GM18870 (cell line): Measurements from ENCODE around the gene ZNF107.

ENCODE experiments used
- ATAC-seq: cut with Tn5 transposase; IDR thresholded peaks from one replicate; pipeline ENCODE4 v1.9.1; 2021; ENCODE audit warnings: moderate library complexity; ENCODE audit not compliant: unreplicated experiment

Gene ZNF107

DNA sequence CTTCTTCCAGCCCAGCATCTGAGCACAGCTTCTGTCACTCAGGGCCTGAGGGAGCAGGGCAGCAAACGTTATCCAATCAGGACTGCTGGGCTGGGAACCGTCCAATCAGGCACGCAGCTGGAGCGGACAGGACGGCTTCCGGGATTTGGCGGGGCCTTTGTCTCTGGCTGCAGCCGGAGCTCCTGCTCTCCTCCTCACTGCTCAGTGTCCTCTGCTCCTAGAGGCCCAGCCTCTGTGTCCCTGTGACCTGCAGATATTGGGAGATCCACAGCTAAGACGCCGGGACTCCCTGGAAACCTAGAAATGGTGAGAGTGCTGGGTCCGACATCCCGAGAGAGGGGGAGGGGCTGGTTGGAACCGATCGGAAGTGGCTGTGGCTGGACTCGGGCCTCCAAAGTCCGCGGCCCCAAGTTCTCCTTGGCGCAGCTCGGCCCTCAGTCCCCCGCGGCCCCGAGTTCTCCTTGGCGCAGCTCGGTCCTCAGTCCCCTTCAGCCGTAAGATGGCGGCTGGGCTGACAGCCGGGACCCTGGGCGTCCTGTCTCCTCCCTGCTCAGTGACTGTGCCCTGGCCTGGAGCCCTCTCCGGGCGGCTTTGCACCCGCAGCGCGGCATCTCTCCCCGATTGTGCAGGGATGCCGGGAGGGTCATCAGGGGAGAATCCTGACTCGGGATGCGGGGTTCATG, at the start of gene ZNF107:
ZNF107 (plus strand) TSS at position 154 of the 683 bp plus-strand sequence; CDS start at position 304, 150 bp downstream.
- ATAC-seq, result peak; percentile 96

DNA sequence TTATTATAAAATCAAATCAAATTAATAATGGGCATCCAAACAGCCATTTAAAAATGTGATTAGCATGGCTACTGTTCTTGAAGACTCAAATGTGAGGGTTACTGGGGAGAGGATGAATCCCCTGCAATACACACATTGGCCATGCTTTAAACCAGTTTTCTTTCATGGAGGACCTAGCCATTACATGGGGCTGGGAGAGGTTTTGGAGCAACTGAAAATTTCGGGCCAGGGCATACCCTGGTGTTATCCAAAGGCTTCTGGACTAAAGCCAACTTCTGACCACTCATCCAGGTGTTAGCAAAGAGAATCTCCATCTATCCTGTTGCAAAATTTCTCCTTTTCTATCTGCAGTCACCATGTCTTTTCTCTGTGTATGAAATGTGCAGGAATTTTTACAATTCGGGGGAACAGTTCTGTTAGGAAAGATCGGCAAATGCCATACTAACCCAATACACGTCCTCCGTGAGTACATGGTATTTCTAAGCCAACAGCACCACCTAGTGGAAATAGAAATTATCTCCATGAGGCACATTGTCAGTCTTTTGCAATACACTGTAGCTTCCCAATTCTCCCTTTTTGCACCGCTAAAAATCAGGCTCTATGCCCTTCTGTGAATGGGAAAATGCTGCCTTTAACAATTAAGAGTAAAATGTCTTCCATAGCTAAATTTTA, 47.0 kb upstream of the ZNF107 start:
- no peak for ATAC-seq

DNA sequence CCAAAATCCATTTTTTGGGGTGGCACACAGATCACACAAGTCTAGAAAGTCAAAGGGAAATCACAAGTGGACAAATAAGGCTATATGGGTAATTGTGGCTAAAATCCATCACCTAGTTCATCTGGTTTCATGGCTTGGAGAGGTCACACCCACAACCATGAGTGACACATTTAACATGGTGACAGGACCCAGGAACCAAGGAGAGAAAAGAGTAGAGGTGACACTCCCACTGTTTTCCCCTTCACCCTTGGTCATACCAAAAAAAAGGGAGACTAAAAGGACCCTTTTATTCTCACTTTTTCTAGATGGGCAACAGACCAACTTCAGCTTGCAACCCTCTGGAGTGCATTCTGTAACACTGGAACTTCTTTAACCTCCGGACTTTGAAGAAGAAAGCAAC, 46.2 kb upstream of the ZNF107 start:
- ATAC-seq, result no peak

- no peak for ATAC-seq
Measured at GRCh38 chr7:64621656-64622055, 44.3 kb upstream of the ZNF107 start.

DNA sequence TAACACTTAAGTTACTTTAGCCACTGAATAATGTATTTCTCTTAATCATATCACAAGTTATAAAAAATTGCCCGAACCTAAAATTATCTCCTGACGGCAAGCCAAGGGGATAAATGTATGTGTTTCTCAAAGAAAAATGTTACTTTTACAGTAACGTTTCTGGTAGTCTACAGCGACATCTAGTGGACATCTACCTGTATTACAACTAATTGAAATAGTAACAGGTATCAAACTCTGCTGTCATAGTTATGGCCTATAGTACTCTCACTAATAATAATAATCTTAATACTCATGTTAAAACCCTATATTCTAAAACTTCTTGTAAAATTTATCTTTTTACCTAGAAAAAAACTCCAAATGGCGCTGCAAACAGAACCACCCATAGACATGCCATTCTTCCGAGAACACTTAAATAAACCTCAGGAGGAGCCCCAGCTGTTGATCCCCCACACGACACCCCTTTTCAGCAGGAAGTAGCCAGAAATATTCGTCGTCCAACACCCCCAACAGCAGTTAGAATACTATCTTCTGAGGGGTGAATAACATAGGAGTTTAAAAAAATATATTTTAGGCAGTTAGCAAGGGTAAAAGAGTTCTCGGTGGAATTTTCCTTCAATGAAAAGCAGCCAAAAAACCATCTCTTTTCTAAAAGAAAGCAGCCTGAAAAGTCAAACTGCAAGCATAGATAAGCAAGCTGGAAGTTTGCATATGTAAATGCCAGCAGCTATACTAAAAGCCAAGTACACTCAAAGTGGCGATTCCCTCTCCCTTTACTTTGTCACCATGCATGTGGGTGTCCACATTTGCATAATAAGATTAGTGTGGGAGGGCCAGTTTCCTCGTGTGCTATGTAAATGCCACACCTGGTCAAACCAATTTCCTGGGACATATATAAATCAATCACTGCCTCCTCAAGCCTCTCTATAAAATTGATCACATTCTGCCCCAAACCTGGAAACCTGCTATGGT, 40.5 kb upstream of the ZNF107 start:
- ATAC-seq, result peak; percentile 78

DNA sequence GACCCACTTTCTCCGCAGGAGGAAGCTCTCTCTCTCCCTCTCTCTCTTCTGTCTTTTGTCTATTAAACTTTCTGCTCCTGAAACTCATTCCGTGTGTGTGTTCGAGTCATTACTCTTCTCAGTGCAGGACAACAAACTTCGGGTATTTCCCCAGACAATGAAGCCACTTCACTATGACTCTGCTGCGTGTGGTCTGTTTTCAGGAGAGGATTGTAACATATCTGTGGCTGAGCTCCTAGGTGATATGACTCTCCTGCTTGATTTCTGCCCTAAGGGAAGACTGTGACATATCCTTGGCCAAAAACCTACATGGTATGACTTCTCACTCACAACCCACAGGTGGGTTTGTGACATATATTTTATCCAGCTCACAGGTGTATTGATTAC, 39.9 kb upstream of the ZNF107 start:
- ATAC-seq, result peak; percentile 48

- ATAC-seq, result no peak
Measured at GRCh38 chr7:64626557-64626956, 39.4 kb upstream of the ZNF107 start.

DNA sequence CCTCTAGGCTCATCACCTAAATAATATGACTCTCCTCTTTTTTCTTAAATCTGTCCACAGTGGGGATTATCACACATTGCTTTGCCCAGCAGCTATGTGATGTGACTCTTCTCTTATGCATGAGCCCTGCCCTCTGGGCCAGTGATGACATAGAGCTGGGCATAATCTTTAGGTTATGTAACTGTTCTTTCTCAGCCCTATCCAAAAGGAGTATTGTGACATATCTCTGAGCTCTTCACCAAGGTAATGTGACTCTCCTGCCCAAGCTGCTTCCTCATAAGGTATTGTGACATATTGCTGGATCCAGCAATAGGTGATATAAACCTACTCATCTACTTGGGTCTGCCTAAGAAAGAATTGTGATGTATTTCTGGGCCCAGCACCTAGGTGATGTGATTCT, 37.7 kb upstream of the ZNF107 start:
- ATAC-seq, result no peak

GRCh38 chr7:64628721-64629120, 37.2 kb upstream of the ZNF107 start:
- ATAC-seq, result no peak

DNA sequence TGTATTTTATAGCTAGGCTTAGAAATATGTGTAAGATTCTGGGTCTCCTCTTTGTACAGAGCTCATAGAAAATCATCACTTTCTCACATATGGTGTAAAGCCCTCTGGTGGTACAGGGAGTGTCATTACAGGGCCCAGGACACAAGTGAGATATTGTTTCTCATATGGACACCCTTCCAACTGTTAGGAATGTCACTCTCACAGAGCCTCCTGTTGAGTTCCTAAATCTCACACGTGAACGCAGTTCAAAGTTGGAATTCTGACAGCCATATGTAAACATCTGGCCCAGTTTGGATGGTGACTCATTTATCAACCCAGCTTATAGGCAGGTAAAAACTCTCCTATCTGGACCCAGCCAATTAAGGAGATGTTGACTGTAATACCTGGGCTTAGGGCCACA, 35.4 kb upstream of the ZNF107 start:
- ATAC-seq, result no peak

DNA sequence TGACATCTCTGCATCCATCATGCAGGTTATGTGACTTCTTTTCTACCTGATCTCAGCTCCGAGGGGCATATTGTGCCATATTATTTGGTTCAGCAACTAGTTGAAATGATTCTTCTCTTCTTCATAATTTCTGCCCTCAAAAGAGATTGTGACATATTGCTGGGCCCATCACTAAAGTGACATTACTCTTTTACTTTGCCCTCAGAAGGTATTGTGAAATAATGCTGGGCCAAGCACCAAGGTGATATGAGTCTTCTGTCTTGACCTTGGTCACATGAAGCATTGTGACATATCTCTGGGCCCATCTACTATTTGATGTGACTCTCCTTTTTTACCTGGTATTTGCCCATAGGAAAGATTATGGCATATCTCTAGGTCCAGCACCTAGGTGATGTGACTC, 33.9 kb upstream of the ZNF107 start:
- ATAC-seq, result no peak

DNA sequence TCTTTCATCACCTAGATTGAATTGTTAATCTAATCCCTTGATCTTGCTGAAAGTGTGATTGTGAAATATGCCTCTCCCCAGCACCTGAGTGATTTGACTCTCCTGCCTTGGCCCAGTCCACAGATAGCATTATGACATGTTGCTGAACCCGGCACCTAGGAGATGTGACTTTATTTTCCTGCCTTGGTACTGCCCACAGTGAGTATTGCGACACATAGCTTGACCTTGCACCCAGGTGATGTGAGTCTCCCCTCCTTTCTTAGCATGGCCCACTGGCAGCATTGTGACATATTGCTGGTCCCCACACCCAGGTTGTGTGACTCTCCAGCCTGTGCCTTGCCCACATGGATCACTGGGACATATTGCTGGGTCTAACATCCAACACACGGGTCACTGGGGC, 32.5 kb upstream of the ZNF107 start:
- no peak for ATAC-seq

GRCh38 chr7:64634406-64635062, 31.4 kb upstream of the ZNF107 start:
- ATAC-seq, result no peak

DNA sequence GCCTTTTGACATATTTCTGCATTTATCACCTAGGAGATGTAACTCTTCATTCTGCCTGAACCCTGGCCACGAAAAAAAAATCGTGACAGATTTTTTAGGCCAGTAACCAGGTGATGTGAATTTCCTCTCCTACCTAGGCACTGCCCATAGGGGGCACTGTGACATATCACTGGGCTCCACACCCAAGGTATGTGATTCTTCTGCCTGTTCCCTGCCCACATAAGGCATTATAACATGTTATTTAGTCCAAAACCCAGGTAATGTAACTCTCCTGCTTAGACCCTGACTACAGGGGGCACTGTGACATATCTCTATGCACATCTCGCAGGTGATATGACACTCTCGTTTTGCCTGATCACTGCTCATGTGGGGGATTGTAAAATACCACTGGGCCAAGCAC, 29.5 kb upstream of the ZNF107 start:
- ATAC-seq, result no peak

- ATAC-seq, result no peak
Measured at GRCh38 chr7:64637521-64638445, 28.1 kb upstream of the ZNF107 start.

GRCh38 chr7:64638822-64639221, 27.1 kb upstream of the ZNF107 start:
- ATAC-seq, result no peak

DNA sequence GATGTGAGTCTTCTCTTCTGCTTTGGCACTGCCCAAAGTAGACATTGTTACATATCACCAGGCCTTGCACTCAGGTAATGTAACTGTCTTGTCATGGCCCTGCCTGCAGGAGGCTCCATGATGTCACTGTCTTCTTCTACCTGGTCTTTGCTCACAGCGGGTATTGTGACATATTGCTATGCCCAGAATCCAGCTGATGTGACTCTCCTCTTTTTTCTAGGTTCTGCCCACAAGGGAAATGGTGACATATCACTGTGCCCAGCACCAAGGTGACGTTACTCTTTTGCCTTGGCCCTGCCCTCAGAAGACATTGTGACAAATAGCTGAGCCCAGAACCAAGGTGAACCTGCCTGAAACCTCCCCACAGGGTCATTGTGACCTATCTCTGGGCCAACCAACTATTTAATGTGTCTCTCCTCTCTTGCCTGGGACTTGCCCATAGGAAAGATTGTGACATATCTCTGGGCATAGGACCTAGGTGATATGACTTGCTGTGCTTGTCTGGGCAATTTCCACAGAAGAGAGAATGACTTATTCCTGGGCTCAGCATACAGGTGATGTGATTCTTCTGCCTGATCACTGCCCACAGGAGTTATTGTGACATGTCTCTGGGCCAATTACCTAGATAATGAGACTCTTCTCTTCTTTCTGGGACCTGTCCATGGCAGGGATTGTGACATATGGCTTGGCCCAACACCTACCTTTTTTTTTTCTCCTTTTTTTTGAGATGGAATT, 26.5 kb upstream of the ZNF107 start:
- no peak for ATAC-seq

- ATAC-seq, result no peak
Measured at GRCh38 chr7:64640504-64640903, 25.4 kb upstream of the ZNF107 start.

- ATAC-seq, result no peak
Measured at GRCh38 chr7:64642046-64642445, 23.9 kb upstream of the ZNF107 start.
